Measurements from ENCODE around the gene LRRC57.
A peak's percentile ranks its signal among the peaks of the same experiment; 100 is the strongest.

LRRC57 gene

DNA sequence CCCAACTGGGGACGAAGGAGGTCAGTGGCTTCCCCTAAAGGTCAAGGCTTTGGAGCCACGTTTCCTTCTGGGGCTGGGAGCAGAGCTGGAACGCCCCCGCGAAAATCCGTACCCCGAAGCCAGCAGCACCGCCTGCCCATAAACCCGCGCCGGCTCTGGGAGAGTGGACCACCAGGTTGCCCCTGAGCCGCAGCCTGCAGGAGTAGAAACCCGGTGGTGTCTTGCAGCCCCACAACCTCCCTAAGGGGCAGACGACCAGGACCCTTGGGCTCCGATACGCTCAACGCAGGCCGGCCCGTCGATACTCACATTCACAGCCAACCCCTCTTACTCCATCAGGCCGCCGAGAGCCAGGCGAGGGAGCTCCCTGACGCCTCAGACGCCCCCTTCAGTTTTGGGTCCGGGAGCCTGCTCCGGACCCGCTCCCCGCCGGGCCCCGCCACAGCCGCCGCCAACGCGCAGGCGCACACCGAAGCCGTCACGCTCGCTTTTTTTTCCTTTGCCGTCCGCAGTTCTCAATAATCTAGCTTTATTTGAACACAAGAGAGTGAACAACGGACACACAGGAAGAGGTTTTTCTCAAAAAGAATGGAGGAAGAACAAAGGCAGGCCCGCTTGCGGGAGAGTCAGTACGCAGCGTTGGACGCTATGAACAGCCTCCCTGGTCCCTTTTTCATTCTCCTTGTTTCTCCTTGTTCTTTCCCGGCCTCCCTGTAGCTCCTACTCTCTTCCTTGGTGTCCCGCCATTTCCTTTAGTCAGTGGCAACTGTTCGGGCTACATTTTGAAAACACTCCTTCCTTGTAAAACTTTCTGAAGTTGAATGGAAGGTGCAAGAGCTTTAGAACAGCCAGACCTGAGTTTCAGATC is 57.7 kb downstream of the LRRC57 start, which contains the start of gene ZNF106:
ZNF106 (minus strand) TSS at position 471 of the 868 bp plus-strand sequence. CDS start 18,852 bp downstream, outside the sequence.
- peak; percentile 94 for DNase-seq (ENCODE audit: low spot score)

DNA sequence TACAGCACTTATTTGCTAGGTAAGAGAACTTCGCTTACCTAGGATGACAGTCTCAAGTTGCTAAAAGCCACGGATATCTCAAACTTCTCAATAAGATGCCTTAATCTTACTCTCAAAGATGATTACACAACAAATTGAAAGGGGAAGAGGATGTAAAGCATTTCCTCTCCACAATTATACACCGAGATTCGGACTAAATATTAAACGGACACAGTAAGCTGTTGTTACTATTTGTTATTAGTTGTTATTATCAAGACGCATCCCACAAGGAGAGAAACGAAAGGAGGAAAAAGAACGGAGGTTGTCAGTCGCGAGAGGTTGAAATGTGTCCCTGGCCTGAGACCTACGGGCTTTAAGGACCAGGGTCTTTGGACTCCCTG is 58.3 kb downstream of the LRRC57 start:
- peak; percentile 9 for DNase-seq (ENCODE audit: low spot score)
